ENCODE data around the gene KCND3. TPM values are rescaled to one million over a fixed set of nuclear protein-coding genes. Genes with fewer than 3 reads are reported as not detected.

Gene KCND3
- polyA plus RNA-seq, 3 donors: not detected

DNA sequence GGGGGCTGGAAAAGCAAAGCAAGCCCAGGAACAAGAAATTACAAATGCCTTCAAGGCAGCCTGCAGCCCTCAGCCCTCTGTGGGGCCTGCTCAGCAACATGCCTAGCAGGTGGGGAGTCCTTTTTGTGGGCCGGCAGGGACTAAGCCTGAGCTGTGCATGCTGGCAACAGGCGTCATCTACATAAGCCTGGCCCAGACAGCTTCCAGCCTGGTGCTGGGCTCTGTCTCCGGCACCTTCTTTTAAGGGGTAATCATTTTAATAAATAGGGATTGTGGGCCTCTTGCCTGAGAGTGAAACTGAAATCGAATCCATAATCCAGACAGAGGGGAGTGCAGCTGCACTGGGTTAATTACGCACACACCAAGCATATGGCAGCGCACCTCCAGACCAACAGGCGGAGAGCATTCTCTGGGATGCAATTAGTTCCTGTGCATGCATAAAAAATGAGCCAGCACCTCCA lies 137.2 kb downstream of the KCND3 start:
- H3K36me3 Mint-ChIP-seq: no peaks in the 10 kb centered on the region
- Histone ChIP-seq H3K4me3 (replicated peaks in 1 of 3; ENCODE audit: low read depth in 2 of 3, low read length in 3 of 3) (no peak overlapping the region), H3K9me3 (replicated peaks in 1 of 2; ENCODE audit: control insufficient read depth in 1 of 2, insufficient read depth in 1 of 2, low read length in 2 of 2) (no peaks in the 10 kb centered on the region), H3K36me3 (replicated peaks in 1 of 2; ENCODE audit: control insufficient read depth in 1 of 2, insufficient read depth in 2 of 2, low read length in 2 of 2) (no peaks in the 10 kb centered on the region), H2AFZ (ENCODE audit: insufficient read depth, low read depth, low read length, poor library complexity, severe bottlenecking) (no peak overlapping the region), H3K27me3 (ENCODE audit: control insufficient read depth in 2 of 2, insufficient read depth in 2 of 2, low read length in 2 of 2) (no peaks in the 10 kb centered on the region), H3K27ac (ENCODE audit: low read depth in 1 of 2, low read length in 2 of 2) (no peak overlapping the region), H3K4me1 (ENCODE audit: control insufficient read depth in 1 of 2, insufficient read depth in 2 of 2, low read length in 2 of 2) (no peaks in the 10 kb centered on the region), H4K20me1 (ENCODE audit: insufficient read depth, low read length) (no peaks in the 10 kb centered on the region), H3K79me2 (ENCODE audit: insufficient read depth, low read length) (no peaks in the 10 kb centered on the region), H3K9ac (ENCODE audit: insufficient read depth, low read length, poor library complexity, severe bottlenecking) (no peak overlapping the region), H3K4me2 (replicated peaks; ENCODE audit: extremely low read depth, low read length, poor library complexity, severe bottlenecking) (no peak overlapping the region)
- no peak overlapping the region for H3K27ac Mint-ChIP-seq
- TF ChIP-seq, protein P1, sequence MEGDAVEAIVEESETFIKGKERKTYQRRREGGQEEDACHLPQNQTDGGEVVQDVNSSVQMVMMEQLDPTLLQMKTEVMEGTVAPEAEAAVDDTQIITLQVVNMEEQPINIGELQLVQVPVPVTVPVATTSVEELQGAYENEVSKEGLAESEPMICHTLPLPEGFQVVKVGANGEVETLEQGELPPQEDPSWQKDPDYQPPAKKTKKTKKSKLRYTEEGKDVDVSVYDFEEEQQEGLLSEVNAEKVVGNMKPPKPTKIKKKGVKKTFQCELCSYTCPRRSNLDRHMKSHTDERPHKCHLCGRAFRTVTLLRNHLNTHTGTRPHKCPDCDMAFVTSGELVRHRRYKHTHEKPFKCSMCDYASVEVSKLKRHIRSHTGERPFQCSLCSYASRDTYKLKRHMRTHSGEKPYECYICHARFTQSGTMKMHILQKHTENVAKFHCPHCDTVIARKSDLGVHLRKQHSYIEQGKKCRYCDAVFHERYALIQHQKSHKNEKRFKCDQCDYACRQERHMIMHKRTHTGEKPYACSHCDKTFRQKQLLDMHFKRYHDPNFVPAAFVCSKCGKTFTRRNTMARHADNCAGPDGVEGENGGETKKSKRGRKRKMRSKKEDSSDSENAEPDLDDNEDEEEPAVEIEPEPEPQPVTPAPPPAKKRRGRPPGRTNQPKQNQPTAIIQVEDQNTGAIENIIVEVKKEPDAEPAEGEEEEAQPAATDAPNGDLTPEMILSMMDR (IDR thresholded peaks at IDR 0.05): no peak
- 78% methylated on average over 6 of the region's 7 CpGs for WGBS (ENCODE audit: insufficient coverage)
- DNase-seq: no peak
- intact Hi-C loops (cut with micrococcal nuclease): no loop called here
- no peaks in the 10 kb centered on the region for H3K4me1 Mint-ChIP-seq
- H3K4me3 Mint-ChIP-seq: no peak overlapping the region
- H3K27me3 Mint-ChIP-seq (ENCODE audit: low read depth in 3 of 3): peaks cover 6 to 13% (median 11%) of the 10 kb centered on the region in 3 donors
- peaks cover 0 to 2% (median 0%) of the 10 kb centered on the region in 7 donors for H3K9me3 Mint-ChIP-seq

DNA sequence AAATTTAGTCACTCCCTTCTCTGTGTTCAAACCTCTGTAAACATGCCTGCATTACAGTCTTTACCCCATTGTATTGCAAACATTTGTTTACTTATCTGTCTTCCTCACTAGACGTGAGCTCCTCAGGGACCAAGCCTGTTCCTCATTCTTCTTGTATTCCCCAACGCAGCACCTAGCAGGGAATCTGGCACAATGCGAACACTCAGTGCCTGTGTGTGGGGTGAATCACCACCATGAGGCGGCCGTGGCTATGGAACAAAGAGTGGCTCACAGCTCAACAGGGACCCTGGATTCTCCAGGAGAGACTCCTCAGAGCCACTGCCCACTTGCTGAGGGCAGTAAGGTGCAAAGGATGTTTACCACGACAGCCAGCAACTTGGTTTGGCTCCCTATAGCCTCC lies 137.9 kb downstream of the KCND3 start:
- no peak overlapping the region for H3K4me3 Mint-ChIP-seq
- intact Hi-C loops (cut with micrococcal nuclease): no loop called here
- H3K27ac Mint-ChIP-seq: no peak overlapping the region
- no peaks in the 10 kb centered on the region for H4K20me1 ChIP-seq (ENCODE audit: insufficient read depth, low read length)
- H3K36me3 ChIP-seq (replicated peaks in 1 of 2; ENCODE audit: control insufficient read depth in 1 of 2, insufficient read depth in 2 of 2, low read length in 2 of 2): no peaks in the 10 kb centered on the region
- H3K9me3 ChIP-seq (replicated peaks in 1 of 2; ENCODE audit: control insufficient read depth in 1 of 2, insufficient read depth in 1 of 2, low read length in 2 of 2): no peaks in the 10 kb centered on the region
- no peaks in the 10 kb centered on the region for H3K79me2 ChIP-seq (ENCODE audit: insufficient read depth, low read length)
- DNase-seq: no peak
- no peaks in the 10 kb centered on the region for H3K4me1 Mint-ChIP-seq
- peaks cover 6 to 12% (median 11%) of the 10 kb centered on the region in 3 donors for H3K27me3 Mint-ChIP-seq (ENCODE audit: low read depth in 3 of 3)
- H3K4me3 ChIP-seq (replicated peaks in 1 of 3; ENCODE audit: low read depth in 2 of 3, low read length in 3 of 3): no peak overlapping the region
- H3K27ac ChIP-seq (ENCODE audit: low read depth in 1 of 2, low read length in 2 of 2): no peak overlapping the region
- H3K36me3 Mint-ChIP-seq: no peaks in the 10 kb centered on the region
- TF ChIP-seq, protein P1 (IDR thresholded peaks at IDR 0.05): no peak
- H3K9ac ChIP-seq (ENCODE audit: insufficient read depth, low read length, poor library complexity, severe bottlenecking): no peak overlapping the region
- no peak overlapping the region for H2AFZ ChIP-seq (ENCODE audit: insufficient read depth, low read depth, low read length, poor library complexity, severe bottlenecking)
- H3K4me2 ChIP-seq (replicated peaks; ENCODE audit: extremely low read depth, low read length, poor library complexity, severe bottlenecking): no peak overlapping the region
- H3K9me3 Mint-ChIP-seq: peaks cover 0 to 2% (median 0%) of the 10 kb centered on the region in 7 donors
- WGBS (ENCODE audit: insufficient coverage): 64% methylated on average over 4 of the region's 6 CpGs
- H3K27me3 ChIP-seq (ENCODE audit: control insufficient read depth in 2 of 2, insufficient read depth in 2 of 2, low read length in 2 of 2): no peaks in the 10 kb centered on the region
- no peaks in the 10 kb centered on the region for H3K4me1 ChIP-seq (ENCODE audit: control insufficient read depth in 1 of 2, insufficient read depth in 2 of 2, low read length in 2 of 2)

All from CD14-positive monocyte (primary cell).